Neuron (in vitro differentiated cells): ENCODE measurements around the gene SEPSECS.
A peak's percentile ranks its signal among the peaks of the same experiment; 100 is the strongest.
"Not testable (repeated sequence)": the region's sequence is repeated elsewhere in the genome, so short reads cannot be mapped to it uniquely, and the experiment has no call there.

Experiments
- H2AFZ ChIP-seq: one replicate; pipeline ENCODE4 v1.6.1; 2013; ENCODE audit warnings: low read depth, mild to moderate bottlenecking, inconsistent platforms, low read length, moderate library complexity
- H3K27me3 ChIP-seq: one replicate; pipeline ENCODE4 v1.6.1; 2013; ENCODE audit warnings: low read length; ENCODE audit not compliant: insufficient read depth
- H3K36me3 ChIP-seq: one replicate; pipeline ENCODE4 v1.6.1; 2013; ENCODE audit warnings: low read length; ENCODE audit not compliant: insufficient read depth
- H3K4me1 ChIP-seq: one replicate; pipeline ENCODE4 v1.6.1; 2013; ENCODE audit warnings: low read length; ENCODE audit not compliant: insufficient read depth
- H3K4me3 ChIP-seq: 2 replicates; pipeline ENCODE4 v1.5.1; 2013; ENCODE audit warnings: mild to moderate bottlenecking, low read length, moderate library complexity
- H3K9me3 ChIP-seq: one replicate; pipeline ENCODE4 v1.6.1; 2013; ENCODE audit warnings: low read length

Gene SEPSECS

GRCh38 chr4:25098964-25099891, 61.0 kb downstream of the SEPSECS start:
- Histone ChIP-seq H3K9me3 (no peaks in the 10 kb centered on the region), H3K36me3 (no peaks in the 10 kb centered on the region), H3K27me3 (no peaks in the 10 kb centered on the region), H3K4me1 (peaks cover 5% of the 10 kb centered on the region), H3K4me3 (no peak overlapping the region), H2AFZ (no peak overlapping the region)

GRCh38 chr4:25096981-25097443, 63.2 kb downstream of the SEPSECS start:
- H3K9me3 ChIP-seq = peaks cover 6% of the 10 kb centered on the region
- no peaks in the 10 kb centered on the region for H3K36me3 ChIP-seq
- no peak overlapping the region for H2AFZ ChIP-seq
- peaks cover 11% of the 10 kb centered on the region for H3K4me1 ChIP-seq
- H3K4me3 ChIP-seq = no peak overlapping the region
- H3K27me3 ChIP-seq = no peaks in the 10 kb centered on the region

- Histone ChIP-seq H3K27me3 (no peaks in the 10 kb centered on the region), H3K4me3 (no peak overlapping the region), H3K9me3 (peaks cover 6% of the 10 kb centered on the region), H3K36me3 (no peaks in the 10 kb centered on the region), H3K4me1 (peaks cover 16% of the 10 kb centered on the region), H2AFZ (no peak overlapping the region)
Observed at GRCh38 chr4:25096251-25096980, 63.8 kb downstream of the SEPSECS start.

- peaks cover 16% of the 10 kb centered on the region for H3K4me1 ChIP-seq
- H3K4me3 ChIP-seq = no peak overlapping the region
- H3K9me3 ChIP-seq = peaks cover 6% of the 10 kb centered on the region
- no peak overlapping the region for H2AFZ ChIP-seq
- no peaks in the 10 kb centered on the region for H3K36me3 ChIP-seq
- no peaks in the 10 kb centered on the region for H3K27me3 ChIP-seq
Observed at GRCh38 chr4:25095837-25096236, 64.4 kb downstream of the SEPSECS start.

GRCh38 chr4:25092139-25092538, 68.1 kb downstream of the SEPSECS start:
- H3K27me3 ChIP-seq = no peaks in the 10 kb centered on the region
- H3K9me3 ChIP-seq = peaks cover 6% of the 10 kb centered on the region
- no peaks in the 10 kb centered on the region for H3K36me3 ChIP-seq
- peak overlapping the region; percentile 13 for H2AFZ ChIP-seq
- no peak overlapping the region for H3K4me3 ChIP-seq
- peaks cover 31% of the 10 kb centered on the region for H3K4me1 ChIP-seq

GRCh38 chr4:25090516-25090915, 69.7 kb downstream of the SEPSECS start:
- peaks cover 27% of the 10 kb centered on the region for H3K4me1 ChIP-seq
- no peaks in the 10 kb centered on the region for H3K36me3 ChIP-seq
- peaks cover 6% of the 10 kb centered on the region for H3K9me3 ChIP-seq
- no peaks in the 10 kb centered on the region for H3K27me3 ChIP-seq
- no peak overlapping the region for H3K4me3 ChIP-seq
- H2AFZ ChIP-seq = no peak overlapping the region

GRCh38 chr4:25089051-25089763, 71.0 kb downstream of the SEPSECS start:
- H3K27me3 ChIP-seq = no peaks in the 10 kb centered on the region
- H3K4me1 ChIP-seq = peaks cover 27% of the 10 kb centered on the region
- H3K36me3 ChIP-seq = no peaks in the 10 kb centered on the region
- no peak overlapping the region for H2AFZ ChIP-seq
- peaks cover 6% of the 10 kb centered on the region for H3K9me3 ChIP-seq
- H3K4me3 ChIP-seq = no peak overlapping the region

GRCh38 chr4:25088093-25088952, 71.9 kb downstream of the SEPSECS start:
- no peaks in the 10 kb centered on the region for H3K27me3 ChIP-seq
- no peak overlapping the region for H2AFZ ChIP-seq
- H3K4me3 ChIP-seq = no peak overlapping the region
- H3K4me1 ChIP-seq = peaks cover 27% of the 10 kb centered on the region
- H3K36me3 ChIP-seq = no peaks in the 10 kb centered on the region
- H3K9me3 ChIP-seq = no peaks in the 10 kb centered on the region

GRCh38 chr4:25085671-25086070, 74.6 kb downstream of the SEPSECS start:
- Histone ChIP-seq H3K36me3 (no peaks in the 10 kb centered on the region), H2AFZ (no peak overlapping the region), H3K27me3 (no peaks in the 10 kb centered on the region), H3K9me3 (no peaks in the 10 kb centered on the region), H3K4me3 (no peak overlapping the region), H3K4me1 (peaks cover 17% of the 10 kb centered on the region)

- not testable (repeated sequence) for H2AFZ ChIP-seq, H3K9me3 ChIP-seq, H3K36me3 ChIP-seq, H3K27me3 ChIP-seq, H3K4me3 ChIP-seq
- peaks cover 12% of the 10 kb centered on the region for H3K4me1 ChIP-seq
Observed at GRCh38 chr4:25083441-25083840, 76.8 kb downstream of the SEPSECS start.

GRCh38 chr4:25081866-25082471, 78.3 kb downstream of the SEPSECS start:
- H3K36me3 ChIP-seq = no peaks in the 10 kb centered on the region
- H3K9me3 ChIP-seq = no peaks in the 10 kb centered on the region
- H3K27me3 ChIP-seq = no peaks in the 10 kb centered on the region

GRCh38 chr4:25080571-25080970, 79.7 kb downstream of the SEPSECS start:
- H3K9me3 ChIP-seq = no peaks in the 10 kb centered on the region
- no peak overlapping the region for H2AFZ ChIP-seq
- H3K27me3 ChIP-seq = no peaks in the 10 kb centered on the region
- H3K36me3 ChIP-seq = no peaks in the 10 kb centered on the region
- H3K4me3 ChIP-seq = no peak overlapping the region
- peaks cover 6% of the 10 kb centered on the region for H3K4me1 ChIP-seq

More at GRCh38 chr4:25081866-25082471, 78.3 kb downstream of the SEPSECS start:
- H2AFZ ChIP-seq = no peak overlapping the region
- peaks cover 6% of the 10 kb centered on the region for H3K4me1 ChIP-seq
- no peak overlapping the region for H3K4me3 ChIP-seq
